ENCODE measurements around the gene PEX14. TPM values are rescaled to one million over a fixed set of nuclear protein-coding genes. Genes with fewer than 3 reads are reported as not detected.

Gene PEX14
- total RNA-seq, 2 experiments from 2014 or later: 13.3 to 14.8 TPM

DNA sequence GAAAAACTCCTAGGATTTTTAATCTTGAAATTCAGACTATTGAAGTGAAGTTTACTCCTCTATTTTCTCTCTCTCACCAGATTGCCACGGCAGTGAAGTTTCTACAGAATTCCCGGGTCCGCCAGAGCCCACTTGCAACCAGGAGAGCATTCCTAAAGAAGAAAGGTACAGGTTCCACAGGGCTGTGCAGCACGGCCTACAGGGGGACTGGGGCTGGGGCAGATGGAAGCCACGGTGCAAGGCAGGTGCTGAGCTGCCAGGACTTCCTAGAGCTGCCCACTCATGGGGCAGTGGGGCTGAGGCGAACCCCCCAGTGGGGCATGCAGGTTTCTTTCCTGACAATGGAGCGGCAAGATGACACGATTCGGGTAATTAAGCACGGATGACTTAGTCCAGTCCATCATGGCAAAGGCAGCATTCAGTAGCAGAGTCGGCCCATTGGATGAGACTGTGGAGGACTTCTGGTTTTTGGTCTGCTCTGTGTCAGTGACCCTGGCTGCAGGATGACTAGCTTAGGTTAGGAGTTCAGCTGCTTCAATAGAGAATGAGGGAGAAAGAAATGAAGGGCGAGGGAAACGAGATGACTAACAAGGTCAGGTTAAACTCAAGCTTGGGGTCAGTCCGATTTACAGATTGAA is 61.5 kb downstream of the PEX14 start:
- DNase-seq (no peak), ATAC-seq (ENCODE audit: poor library complexity) (no peak)
- Histone ChIP-seq H3K4me1 (ENCODE audit: insufficient read depth, low read length) (peaks cover 2% of the 10 kb centered on the region), H3K27ac (ENCODE audit: low read depth in 1 of 2, low read length in 2 of 2) (no peak overlapping the region), H3K9me3 (ENCODE audit: control insufficient read depth in 1 of 2, insufficient read depth in 1 of 2, low read length in 2 of 2) (no peaks in the 10 kb centered on the region), H3K27me3 (ENCODE audit: control insufficient read depth in 1 of 2, insufficient read depth in 2 of 2, low read length in 2 of 2) (no peaks in the 10 kb centered on the region), H3K36me3 (ENCODE audit: insufficient read depth, low read length) (peaks cover 37% of the 10 kb centered on the region), H3K4me3 (ENCODE audit: low read length) (no peak overlapping the region)
- no peak overlapping the region for H3K27ac Mint-ChIP-seq
- peaks cover 49% of the 10 kb centered on the region for H3K36me3 Mint-ChIP-seq (ENCODE audit: low read depth)
- intact Hi-C loops (cut with DNase I, micrococcal nuclease): no loop called here
- ChIA-PET POLR2A (no interaction called here), CTCF (interaction anchor here (1.0 to 1.8 kb wide), 2 partner anchors 13 to 42 kb away, joined by 3 to 4 read pairs; no protein-coding TSS in a partner anchor)
- H3K27me3 Mint-ChIP-seq: no peaks in the 10 kb centered on the region
- H3K9me3 Mint-ChIP-seq: no peaks in the 10 kb centered on the region
- H3K4me1 Mint-ChIP-seq (ENCODE audit: low read depth): peaks cover 19% of the 10 kb centered on the region
- H3K4me3 Mint-ChIP-seq: no peak overlapping the region
- TF ChIP-seq, protein P1, sequence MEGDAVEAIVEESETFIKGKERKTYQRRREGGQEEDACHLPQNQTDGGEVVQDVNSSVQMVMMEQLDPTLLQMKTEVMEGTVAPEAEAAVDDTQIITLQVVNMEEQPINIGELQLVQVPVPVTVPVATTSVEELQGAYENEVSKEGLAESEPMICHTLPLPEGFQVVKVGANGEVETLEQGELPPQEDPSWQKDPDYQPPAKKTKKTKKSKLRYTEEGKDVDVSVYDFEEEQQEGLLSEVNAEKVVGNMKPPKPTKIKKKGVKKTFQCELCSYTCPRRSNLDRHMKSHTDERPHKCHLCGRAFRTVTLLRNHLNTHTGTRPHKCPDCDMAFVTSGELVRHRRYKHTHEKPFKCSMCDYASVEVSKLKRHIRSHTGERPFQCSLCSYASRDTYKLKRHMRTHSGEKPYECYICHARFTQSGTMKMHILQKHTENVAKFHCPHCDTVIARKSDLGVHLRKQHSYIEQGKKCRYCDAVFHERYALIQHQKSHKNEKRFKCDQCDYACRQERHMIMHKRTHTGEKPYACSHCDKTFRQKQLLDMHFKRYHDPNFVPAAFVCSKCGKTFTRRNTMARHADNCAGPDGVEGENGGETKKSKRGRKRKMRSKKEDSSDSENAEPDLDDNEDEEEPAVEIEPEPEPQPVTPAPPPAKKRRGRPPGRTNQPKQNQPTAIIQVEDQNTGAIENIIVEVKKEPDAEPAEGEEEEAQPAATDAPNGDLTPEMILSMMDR (IDR thresholded peaks at IDR 0.05): no peak

- no peak overlapping the region for H3K27ac ChIP-seq (ENCODE audit: low read depth in 1 of 2, low read length in 2 of 2)
- peaks cover 42% of the 10 kb centered on the region for H3K36me3 ChIP-seq (ENCODE audit: insufficient read depth, low read length)
- no peaks in the 10 kb centered on the region for H3K9me3 ChIP-seq (ENCODE audit: control insufficient read depth in 1 of 2, insufficient read depth in 1 of 2, low read length in 2 of 2)
- intact Hi-C loops (cut with DNase I, micrococcal nuclease): no loop called here
- ATAC-seq (ENCODE audit: poor library complexity) (no peak), DNase-seq (no peak)
- H3K4me3 Mint-ChIP-seq: no peak overlapping the region
- ChIA-PET POLR2A (no interaction called here), CTCF (interaction anchor here (1.0 to 1.8 kb wide), 2 partner anchors 12 to 43 kb away, joined by 3 to 4 read pairs; no protein-coding TSS in a partner anchor)
- H3K9me3 Mint-ChIP-seq: no peaks in the 10 kb centered on the region
- H3K27me3 ChIP-seq (ENCODE audit: control insufficient read depth in 1 of 2, insufficient read depth in 2 of 2, low read length in 2 of 2): no peaks in the 10 kb centered on the region
- H3K4me3 ChIP-seq (ENCODE audit: low read length): no peak overlapping the region
- TF ChIP-seq, protein P1 (IDR thresholded peaks at IDR 0.05): no peak
- peaks cover 3% of the 10 kb centered on the region for H3K4me1 ChIP-seq (ENCODE audit: insufficient read depth, low read length)
- H3K27ac Mint-ChIP-seq: no peak overlapping the region
- no peaks in the 10 kb centered on the region for H3K27me3 Mint-ChIP-seq
- peaks cover 58% of the 10 kb centered on the region for H3K36me3 Mint-ChIP-seq (ENCODE audit: low read depth)
- peaks cover 19% of the 10 kb centered on the region for H3K4me1 Mint-ChIP-seq (ENCODE audit: low read depth)
Observed at GRCh38 chr1:10537082-10537766, 62.5 kb downstream of the PEX14 start.

DNA sequence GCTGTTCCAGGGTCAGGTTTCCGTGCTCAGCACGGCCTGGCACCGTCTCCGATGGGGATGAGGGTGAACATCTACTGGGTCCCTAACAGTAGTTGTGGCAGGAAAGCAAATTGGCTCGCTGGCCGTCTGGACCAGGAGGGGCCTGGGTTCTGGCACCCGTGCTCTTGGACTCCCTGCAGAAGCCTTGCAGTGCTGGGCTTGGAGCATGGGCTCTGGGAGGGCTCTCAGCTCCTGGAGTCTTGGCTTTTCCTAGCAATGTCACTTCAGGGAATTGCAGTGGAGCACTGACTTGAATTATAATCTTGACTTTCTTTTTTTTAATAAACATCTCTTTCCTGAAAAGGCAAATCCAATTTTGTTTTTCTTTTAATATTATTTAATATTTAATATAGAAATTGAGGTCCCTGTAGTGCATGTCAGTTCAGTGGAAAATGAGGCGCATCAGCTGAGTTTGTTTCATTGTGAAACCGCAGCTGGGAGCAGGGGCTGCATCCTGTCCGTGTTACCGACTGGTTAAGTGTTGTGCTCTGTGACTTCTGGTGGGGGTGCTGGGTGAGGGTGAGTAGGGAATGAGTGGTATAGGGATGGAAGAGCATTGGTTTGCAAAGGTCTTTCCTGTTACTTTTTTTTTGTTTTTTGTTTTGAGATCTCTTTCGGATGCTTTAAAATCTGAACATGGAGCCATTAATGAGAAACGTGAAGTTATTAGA is 64.1 kb downstream of the PEX14 start:
- H3K9me3 ChIP-seq (ENCODE audit: control insufficient read depth in 1 of 2, insufficient read depth in 1 of 2, low read length in 2 of 2): no peaks in the 10 kb centered on the region
- ChIA-PET POLR2A (interaction anchor here (0.7 kb wide), 1 partner anchor 40 kb away, joined by 3 read pairs; no protein-coding TSS in a partner anchor), CTCF (interaction anchor here (1.7 kb wide), 1 partner anchor 31 kb away, joined by 5 read pairs; no protein-coding TSS in a partner anchor)
- no peaks in the 10 kb centered on the region for H3K27me3 Mint-ChIP-seq
- TF ChIP-seq, protein P1 (IDR thresholded peaks at IDR 0.05): no peak
- H3K9me3 Mint-ChIP-seq: no peaks in the 10 kb centered on the region
- no peak for ATAC-seq (ENCODE audit: poor library complexity)
- no peak for DNase-seq
- peak overlapping the region; percentile 30 for H3K27ac Mint-ChIP-seq
- H3K36me3 Mint-ChIP-seq (ENCODE audit: low read depth): peaks cover 70% of the 10 kb centered on the region
- H3K4me1 Mint-ChIP-seq (ENCODE audit: low read depth): peaks cover 33% of the 10 kb centered on the region
- H3K27me3 ChIP-seq (ENCODE audit: control insufficient read depth in 1 of 2, insufficient read depth in 2 of 2, low read length in 2 of 2): no peaks in the 10 kb centered on the region
- H3K4me1 ChIP-seq (ENCODE audit: insufficient read depth, low read length): peaks cover 10% of the 10 kb centered on the region
- intact Hi-C loops (cut with DNase I, micrococcal nuclease): no loop called here
- H3K36me3 ChIP-seq (ENCODE audit: insufficient read depth, low read length): peaks cover 42% of the 10 kb centered on the region
- no peak overlapping the region for H3K27ac ChIP-seq (ENCODE audit: low read depth in 1 of 2, low read length in 2 of 2)
- H3K4me3 Mint-ChIP-seq: no peak overlapping the region
- H3K4me3 ChIP-seq (ENCODE audit: low read length): no peak overlapping the region
